Thoracic aorta (tissue), 2 donors: ENCODE measurements around the gene LFNG. TPM values are rescaled to one million over a fixed set of nuclear protein-coding genes. Genes with fewer than 3 reads are reported as not detected.

Experiments used
- ATAC-seq: fragments of 150-250 bp; one replicate; pipeline ENCODE4 v1.8.0; 2017; ENCODE audit warnings: low read depth; ENCODE audit not compliant: insufficient number of reproducible peaks, low FRiP score
- DNase-seq: peaks from one replicate; pipeline ENCODE4 v3.0.0-alpha.2; 2020; ENCODE audit warnings: low spot score
- H3K27ac ChIP-seq, 2 donors: fragments of 200-600 bp; sonication (generic); 1 replicate in 1 of 2; 2 replicates in 1 of 2; pipeline ENCODE4 v1.5.1; 2016; ENCODE audit warnings: mild to moderate bottlenecking in 2 of 2, moderate library complexity in 2 of 2
- H3K27me3 ChIP-seq: fragments of 200-600 bp; sonication (generic); replicated peaks from 2 replicates; pipeline ENCODE4 v1.6.0; 2016; ENCODE audit warnings: mild to moderate bottlenecking; ENCODE audit not compliant: insufficient read depth
- H3K36me3 ChIP-seq: fragments of 200-600 bp; sonication (generic); one replicate; pipeline ENCODE4 v1.5.1; 2016
- H3K4me1 ChIP-seq, 2 donors: fragments of 200-600 bp; sonication (generic); 1 replicate in 1 of 2; 2 replicates in 1 of 2; pipeline versions ENCODE4 v1.5.1 to v1.6.0; 2016; ENCODE audit warnings: low read depth in 2 of 2, mild to moderate bottlenecking in 1 of 2; ENCODE audit not compliant: control insufficient read depth in 1 of 2
- H3K4me3 ChIP-seq: fragments of 200-600 bp; sonication (generic); 2 replicates; pipeline ENCODE4 v1.5.1; 2016; ENCODE audit warnings: mild to moderate bottlenecking
- H3K9me3 ChIP-seq: fragments of 200-600 bp; sonication (generic); 2 replicates; pipeline ENCODE4 v1.5.1; 2016
- total RNA-seq, 2 donors: library from RNA; depleted of rRNA; stranded (reverse); fragments of >200 nt; gene quantifications; one replicate each; pipeline versions ENCODE4 v1.1.0 to v1.2.3, GENCODE V29; 2016
- TF ChIP-seq, protein P1 (sequence below): fragments of 200-600 bp; sonication (generic); IDR thresholded peaks from one replicate; pipeline ENCODE4 v1.5.1; 2019; ENCODE audit warnings: antibody characterized with exemption

The LFNG gene
- total RNA-seq, 2 donors from 2014 or later, result 8.0 to 24.1 TPM

GRCh38 chr7:2515424-2516193 lies 4.0 kb upstream of the LFNG start:
- no peak for ATAC-seq
- TF ChIP-seq, protein P1, sequence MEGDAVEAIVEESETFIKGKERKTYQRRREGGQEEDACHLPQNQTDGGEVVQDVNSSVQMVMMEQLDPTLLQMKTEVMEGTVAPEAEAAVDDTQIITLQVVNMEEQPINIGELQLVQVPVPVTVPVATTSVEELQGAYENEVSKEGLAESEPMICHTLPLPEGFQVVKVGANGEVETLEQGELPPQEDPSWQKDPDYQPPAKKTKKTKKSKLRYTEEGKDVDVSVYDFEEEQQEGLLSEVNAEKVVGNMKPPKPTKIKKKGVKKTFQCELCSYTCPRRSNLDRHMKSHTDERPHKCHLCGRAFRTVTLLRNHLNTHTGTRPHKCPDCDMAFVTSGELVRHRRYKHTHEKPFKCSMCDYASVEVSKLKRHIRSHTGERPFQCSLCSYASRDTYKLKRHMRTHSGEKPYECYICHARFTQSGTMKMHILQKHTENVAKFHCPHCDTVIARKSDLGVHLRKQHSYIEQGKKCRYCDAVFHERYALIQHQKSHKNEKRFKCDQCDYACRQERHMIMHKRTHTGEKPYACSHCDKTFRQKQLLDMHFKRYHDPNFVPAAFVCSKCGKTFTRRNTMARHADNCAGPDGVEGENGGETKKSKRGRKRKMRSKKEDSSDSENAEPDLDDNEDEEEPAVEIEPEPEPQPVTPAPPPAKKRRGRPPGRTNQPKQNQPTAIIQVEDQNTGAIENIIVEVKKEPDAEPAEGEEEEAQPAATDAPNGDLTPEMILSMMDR, result no peak
- no peaks in the 10 kb centered on the region for H3K27me3 ChIP-seq

DNA sequence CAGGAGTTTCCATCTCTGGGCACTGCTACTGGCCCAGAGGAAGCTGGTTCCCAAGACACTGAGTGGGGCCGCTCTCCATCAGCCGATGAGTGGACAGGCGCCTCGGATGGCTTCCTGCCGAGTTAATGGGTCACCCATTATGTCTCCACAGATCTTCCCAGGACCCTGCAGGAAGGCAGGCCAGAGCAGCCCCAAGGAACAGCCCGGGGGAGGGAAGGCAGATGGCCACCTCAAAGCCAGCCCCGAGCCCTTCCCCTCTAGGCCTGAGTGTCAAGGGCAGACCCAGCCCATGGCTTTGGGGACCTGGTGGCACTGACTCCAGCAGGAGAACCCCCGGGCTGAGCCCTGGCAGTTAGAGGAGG lies 3.4 kb upstream of the LFNG start:
- Histone ChIP-seq H3K4me3 (no peak overlapping the region), H3K27ac (no peak overlapping the region), H3K9me3 (no peaks in the 10 kb centered on the region), H3K27me3 (no peaks in the 10 kb centered on the region), H3K4me1 (peaks cover 5 to 14% of the 10 kb centered on the region in 2 donors), H3K36me3 (no peaks in the 10 kb centered on the region)
- no peak for DNase-seq
- no peak for ATAC-seq
- TF ChIP-seq, protein P1, result no peak

More at GRCh38 chr7:2515424-2516193, 4.0 kb upstream of the LFNG start:
- no peak for DNase-seq
- Histone ChIP-seq H3K9me3 (no peaks in the 10 kb centered on the region), H3K4me1 (peaks cover 5 to 13% of the 10 kb centered on the region in 2 donors), H3K27ac (no peak overlapping the region), H3K36me3 (no peaks in the 10 kb centered on the region), H3K4me3 (no peak overlapping the region)

- ATAC-seq, result no peak
- Histone ChIP-seq H3K27me3 (no peaks in the 10 kb centered on the region), H3K4me3 (no peak overlapping the region), H3K27ac (no peak overlapping the region), H3K4me1 (peaks cover 1 to 14% of the 10 kb centered on the region in 2 donors), H3K36me3 (no peaks in the 10 kb centered on the region), H3K9me3 (no peaks in the 10 kb centered on the region)
- DNase-seq, result no peak
- TF ChIP-seq, protein P1, result no peak
Observed at GRCh38 chr7:2517026-2517425, 2.5 kb upstream of the LFNG start.

DNA sequence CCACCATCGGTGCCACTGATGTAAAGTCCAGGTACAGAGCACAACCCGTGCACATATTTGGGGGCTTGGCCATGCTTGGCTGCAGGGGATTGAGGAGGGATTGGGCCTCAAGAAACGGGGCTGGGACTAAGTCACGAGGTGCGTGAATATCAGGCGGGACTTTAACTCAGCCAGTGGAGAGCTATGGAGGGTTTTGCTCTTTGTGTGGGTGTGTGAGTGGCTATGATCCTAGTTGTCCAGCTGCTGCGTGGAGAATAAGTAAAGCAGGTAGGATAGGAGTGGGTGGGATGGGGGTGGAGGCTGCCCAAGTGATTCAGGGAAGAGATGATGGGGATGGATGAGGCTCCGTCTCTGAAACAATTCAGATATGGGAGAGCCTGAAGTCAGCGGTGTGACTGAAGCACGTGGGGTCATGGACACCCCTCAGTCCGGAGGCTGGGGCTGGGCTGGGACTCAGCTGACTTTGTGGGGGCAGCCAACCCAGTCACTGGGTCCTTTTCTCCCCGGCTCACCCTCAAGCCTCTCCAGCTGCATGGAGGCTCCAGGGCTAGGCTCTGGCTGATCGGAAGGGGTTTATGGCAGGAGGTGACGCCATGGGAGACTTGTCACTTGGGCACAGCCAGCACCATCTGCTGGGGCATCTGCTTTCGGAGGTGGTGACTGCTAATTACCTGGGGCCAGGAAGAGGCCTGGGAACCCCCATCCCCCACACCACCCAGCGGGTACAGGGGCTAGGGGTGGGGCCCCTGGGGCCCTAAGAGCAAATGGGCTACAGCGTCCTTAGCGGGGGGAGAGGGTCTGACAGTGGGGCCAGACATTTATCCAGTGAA lies 1.7 kb upstream of the LFNG start:
- no peaks in the 10 kb centered on the region for H3K27me3 ChIP-seq
- DNase-seq (no peak), ATAC-seq (no peak)
- no peak overlapping the region for H3K4me3 ChIP-seq
- no peaks in the 10 kb centered on the region for H3K9me3 ChIP-seq
- no peak overlapping the region for H3K27ac ChIP-seq
- TF ChIP-seq, protein P1, result no peak
- peaks cover 0 to 18% of the 10 kb centered on the region in 2 donors for H3K4me1 ChIP-seq
- H3K36me3 ChIP-seq, result no peaks in the 10 kb centered on the region

GRCh38 chr7:2518737-2519118 lies 846 bp upstream of the LFNG start:
- DNase-seq (no peak), ATAC-seq (no peak)
- Histone ChIP-seq H3K27ac (no peak overlapping the region), H3K9me3 (no peaks in the 10 kb centered on the region), H3K4me3 (peak overlapping the region; percentile 68), H3K27me3 (no peaks in the 10 kb centered on the region), H3K36me3 (no peaks in the 10 kb centered on the region), H3K4me1 (peaks cover 0 to 26% of the 10 kb centered on the region in 2 donors)
- TF ChIP-seq, protein P1, result no peak
